SIG-M5 treated with dmso at 0.1 percent for 504 hours (cell line): Measurements from ENCODE around the gene STK4.

Source experiments
- DNase-seq: peaks from one replicate; lab custom pipeline; 2025; ENCODE audit not compliant: unreplicated experiment; lab: John Stamatoyannopoulos, UW

Gene STK4

GRCh38 chr20:44952731-44953130 is 13.6 kb upstream of the STK4 start:
- DNase-seq, result no peak

- DNase-seq, result no peak
Observed at GRCh38 chr20:44954211-44954610, 12.1 kb upstream of the STK4 start.

- no peak for DNase-seq
Observed at GRCh38 chr20:44955270-44955669, 11.0 kb upstream of the STK4 start.

- no peak for DNase-seq
Observed at GRCh38 chr20:44956410-44956809, 9.9 kb upstream of the STK4 start.

- no peak for DNase-seq
Observed at GRCh38 chr20:44958276-44958675, 8.0 kb upstream of the STK4 start.

GRCh38 chr20:44959082-44959637 is 7.2 kb upstream of the STK4 start:
- peak; percentile 79 for DNase-seq

- DNase-seq, result peak; percentile 38
Observed at GRCh38 chr20:44959638-44960102, 6.6 kb upstream of the STK4 start.

GRCh38 chr20:44960103-44960852 is 6.0 kb upstream of the STK4 start, which contains the start of gene TOMM34:
TOMM34 (minus strand) TSS chr20:44960397; CDS start chr20:44960333, 64 bp downstream.
- peak; percentile 95 for DNase-seq

GRCh38 chr20:44961011-44961869 is 5.1 kb upstream of the STK4 start:
- DNase-seq, result no peak

GRCh38 chr20:44961870-44962267 is 4.4 kb upstream of the STK4 start:
- DNase-seq, result no peak

GRCh38 chr20:44962483-44962882 is 3.8 kb upstream of the STK4 start:
- DNase-seq, result no peak

- DNase-seq, result no peak
Observed at GRCh38 chr20:44963325-44964215, 2.7 kb upstream of the STK4 start.

GRCh38 chr20:44965651-44966029 is 672 bp upstream of the STK4 start:
- DNase-seq, result no peak

GRCh38 chr20:44967207-44967807 is 995 bp downstream of the STK4 start:
- DNase-seq, result peak; percentile 95

GRCh38 chr20:44969300-44969894 is 3.1 kb downstream of the STK4 start:
- no peak for DNase-seq

- DNase-seq, result no peak
Observed at GRCh38 chr20:44970243-44970757, 4.0 kb downstream of the STK4 start.

- DNase-seq, result no peak
Observed at GRCh38 chr20:44973053-44973452, 6.7 kb downstream of the STK4 start.

GRCh38 chr20:44976698-44977097 is 10.4 kb downstream of the STK4 start:
- DNase-seq, result no peak

GRCh38 chr20:44979090-44979621 is 12.8 kb downstream of the STK4 start:
- peak; percentile 88 for DNase-seq
